Activated CD4-positive, alpha-beta T cell treated with anti-CD3 and anti-CD28 coated beads, Interleukin-2, amount 50 U/mL, for 4 hours (primary cell): Measurements from ENCODE around the gene AQP12B.

ENCODE experiments used
- DNase-seq, 2 experiments: peaks; one replicate each; pipeline ENCODE4 v3.0.0-alpha.2; 2020

Gene AQP12B

DNA sequence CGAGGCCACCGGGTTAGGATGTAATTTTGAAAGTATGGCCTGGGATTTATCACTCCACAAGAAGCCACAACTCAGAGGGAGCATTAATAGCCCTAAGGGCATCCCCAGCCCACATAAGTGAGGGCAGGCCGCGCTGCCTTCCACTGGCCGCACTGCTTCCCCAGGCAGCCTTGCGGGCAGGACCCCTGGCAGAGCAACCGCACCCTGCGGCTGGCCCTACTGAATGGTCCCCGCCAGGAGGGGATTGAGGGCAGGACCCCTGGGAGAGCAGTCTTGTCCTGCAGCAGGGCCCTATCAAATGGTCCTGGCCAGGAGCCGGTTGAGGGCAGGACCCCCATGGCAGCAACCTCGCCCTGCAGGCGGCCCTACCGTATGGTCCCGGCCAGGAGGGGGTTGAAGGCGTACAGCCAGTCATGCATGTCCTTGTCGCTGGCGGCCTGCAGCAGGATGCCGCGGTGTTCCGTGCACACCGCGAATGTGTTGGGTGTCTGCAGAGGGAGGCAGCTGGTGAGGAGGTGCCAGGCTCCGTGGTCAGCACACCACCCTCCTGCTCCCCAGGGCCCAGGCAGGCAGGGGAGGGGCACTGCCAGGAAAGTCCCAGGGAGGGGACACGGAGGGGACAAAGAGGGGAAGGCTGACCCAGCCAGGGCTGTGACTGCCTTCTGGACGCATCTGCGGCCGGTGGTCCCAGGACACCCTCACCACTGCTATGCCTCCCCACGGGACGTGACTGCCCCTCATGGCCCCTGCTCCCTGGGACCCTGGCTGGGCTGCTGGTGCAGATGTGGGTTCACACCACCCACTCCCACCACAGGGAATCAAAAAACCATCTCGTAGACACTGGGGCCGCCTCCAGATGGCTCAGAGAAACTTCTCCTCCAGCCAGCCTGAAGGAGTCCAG, 35.2 kb upstream of the AQP12B start:
- DNase-seq, result no peak

DNA sequence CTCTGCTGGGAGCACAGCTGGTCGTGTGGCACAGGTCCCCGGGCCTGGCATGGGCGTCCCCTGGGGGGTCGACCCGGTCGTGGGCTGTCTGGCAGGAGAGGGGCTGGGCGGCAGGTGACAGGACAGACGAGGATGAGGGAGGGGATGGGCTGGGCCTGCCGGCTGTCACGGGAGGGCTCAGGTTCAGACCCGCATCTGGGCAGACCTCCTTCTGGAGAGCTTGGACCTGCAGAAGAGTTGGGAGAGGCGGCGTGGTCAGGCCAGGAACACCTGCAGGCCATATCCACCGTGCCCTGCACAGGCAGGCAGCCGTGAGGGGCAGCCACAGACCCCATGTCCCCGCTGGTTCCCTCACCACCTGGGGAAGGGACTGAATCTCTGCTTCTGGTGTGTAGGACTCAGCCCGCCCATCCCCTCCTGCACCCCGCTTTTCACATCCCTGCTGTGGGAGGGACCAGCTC, 34.5 kb upstream of the AQP12B start:
- no peak for DNase-seq

DNA sequence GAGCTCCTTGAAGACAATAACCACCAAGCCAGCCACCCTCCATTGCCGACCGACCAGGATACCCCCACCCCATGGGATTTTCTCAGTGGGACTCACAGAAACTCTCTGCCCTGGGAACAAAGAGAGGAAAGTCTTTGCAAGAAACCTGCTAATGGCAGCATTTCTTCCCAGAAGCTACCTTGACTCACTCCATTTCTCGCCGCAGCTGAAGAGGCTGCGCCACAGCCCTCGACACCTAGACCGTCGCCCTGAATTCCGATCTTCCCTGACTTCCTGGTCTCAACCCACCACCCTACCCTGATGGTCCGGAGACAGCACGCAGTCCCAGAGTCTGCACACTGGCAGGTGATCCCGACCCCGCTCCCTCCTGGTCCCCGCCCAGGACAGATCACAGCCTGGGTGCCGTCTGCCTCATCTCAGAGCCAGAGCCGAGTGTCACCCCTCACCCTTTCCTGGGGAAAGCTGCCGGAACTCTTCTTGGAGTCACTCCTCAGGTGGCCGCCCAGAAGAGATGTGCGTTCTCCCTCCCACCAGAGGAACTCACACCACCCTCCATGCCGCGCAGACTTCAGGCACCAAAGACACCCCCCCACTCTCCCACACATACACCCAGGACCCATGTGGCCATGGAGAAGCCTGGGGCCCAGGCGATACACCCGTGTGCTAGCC, 33.6 kb upstream of the AQP12B start:
- DNase-seq, result no peak

DNA sequence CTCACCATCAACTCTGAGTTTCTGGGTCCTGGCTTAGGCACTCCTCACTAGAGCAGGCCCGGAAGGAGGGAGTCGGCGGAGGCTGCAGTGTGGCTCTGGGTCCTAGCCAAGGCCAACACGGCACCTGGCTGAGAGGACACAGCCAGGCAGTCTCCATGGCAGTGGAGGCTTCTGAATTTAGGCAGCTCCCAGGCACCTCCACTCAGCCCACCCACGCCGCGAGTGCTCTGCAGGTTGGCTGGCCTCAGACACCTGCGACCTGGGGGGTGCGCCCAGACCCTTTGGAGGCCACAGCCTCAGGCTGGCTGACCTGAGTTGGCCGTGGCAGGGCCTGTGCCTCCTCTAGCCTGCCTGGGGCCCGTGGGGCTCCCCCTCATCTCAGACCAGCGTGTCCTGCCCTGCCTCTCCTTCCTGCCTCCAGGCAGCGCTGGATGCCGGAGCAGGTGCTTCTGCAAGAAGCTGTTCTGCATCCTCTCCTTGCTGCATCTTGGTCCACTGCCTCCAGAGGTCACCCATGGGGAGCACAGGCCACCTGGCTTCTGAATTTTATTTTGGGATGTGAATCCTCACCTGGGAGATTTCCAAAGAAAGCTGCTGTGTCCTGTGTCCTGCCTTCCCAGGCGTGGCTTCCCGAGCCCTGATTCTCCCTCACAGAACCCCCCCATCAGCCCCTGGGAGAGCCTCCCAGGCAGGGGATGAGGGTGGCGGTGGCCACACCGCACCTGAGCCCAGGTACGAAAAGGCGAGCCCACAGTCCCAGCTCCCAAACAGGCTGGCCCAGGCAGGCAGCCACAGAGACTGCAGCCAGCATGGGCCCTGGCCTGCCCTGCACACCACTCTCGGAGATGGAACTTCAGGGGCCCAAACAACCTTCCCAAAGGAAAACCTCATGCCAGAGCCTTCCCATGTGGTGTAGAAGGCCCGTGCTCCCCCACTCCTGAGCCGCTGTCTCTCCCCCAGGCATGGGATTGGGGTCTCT, 32.4 kb upstream of the AQP12B start:
- DNase-seq, result no peak

DNA sequence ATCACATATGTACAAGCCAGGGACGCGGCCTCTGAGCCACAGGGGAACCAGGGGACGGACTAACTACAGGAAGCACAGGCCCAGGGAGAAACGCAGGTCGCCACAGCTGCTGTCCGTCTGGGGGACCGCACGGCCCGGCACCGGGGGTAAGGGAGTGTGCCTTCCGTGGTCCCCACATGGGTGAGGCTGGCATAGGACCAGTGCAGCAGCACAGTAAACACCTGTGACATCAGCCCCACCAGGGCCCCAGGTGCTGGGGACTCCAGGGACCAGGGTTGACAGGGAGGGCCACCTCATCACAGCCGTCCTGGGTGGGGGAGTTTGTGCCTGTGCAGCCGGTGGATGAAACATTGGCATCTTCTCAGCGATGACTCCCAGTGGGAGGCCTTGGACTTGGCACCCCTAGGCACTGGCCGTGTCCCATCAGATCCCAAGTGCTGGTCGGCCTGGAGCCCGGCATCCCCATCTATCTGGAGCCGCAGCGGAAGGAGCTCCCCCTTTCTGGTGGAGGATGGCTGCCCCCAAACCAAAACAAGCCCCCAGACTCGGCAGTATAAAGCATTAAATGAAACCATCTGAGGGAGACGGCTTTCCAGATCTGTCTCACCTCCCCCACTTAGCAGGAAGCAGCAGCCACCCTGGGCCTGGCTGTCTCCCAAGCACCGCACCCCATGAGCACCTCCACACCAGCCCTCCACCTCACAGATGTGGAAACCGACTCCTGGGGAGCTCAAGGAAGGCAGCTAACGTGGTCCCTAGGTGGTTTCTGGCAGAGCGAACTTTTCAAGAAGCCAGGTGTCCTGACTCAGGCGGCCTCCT, 31.5 kb upstream of the AQP12B start:
- no peak for DNase-seq

DNA sequence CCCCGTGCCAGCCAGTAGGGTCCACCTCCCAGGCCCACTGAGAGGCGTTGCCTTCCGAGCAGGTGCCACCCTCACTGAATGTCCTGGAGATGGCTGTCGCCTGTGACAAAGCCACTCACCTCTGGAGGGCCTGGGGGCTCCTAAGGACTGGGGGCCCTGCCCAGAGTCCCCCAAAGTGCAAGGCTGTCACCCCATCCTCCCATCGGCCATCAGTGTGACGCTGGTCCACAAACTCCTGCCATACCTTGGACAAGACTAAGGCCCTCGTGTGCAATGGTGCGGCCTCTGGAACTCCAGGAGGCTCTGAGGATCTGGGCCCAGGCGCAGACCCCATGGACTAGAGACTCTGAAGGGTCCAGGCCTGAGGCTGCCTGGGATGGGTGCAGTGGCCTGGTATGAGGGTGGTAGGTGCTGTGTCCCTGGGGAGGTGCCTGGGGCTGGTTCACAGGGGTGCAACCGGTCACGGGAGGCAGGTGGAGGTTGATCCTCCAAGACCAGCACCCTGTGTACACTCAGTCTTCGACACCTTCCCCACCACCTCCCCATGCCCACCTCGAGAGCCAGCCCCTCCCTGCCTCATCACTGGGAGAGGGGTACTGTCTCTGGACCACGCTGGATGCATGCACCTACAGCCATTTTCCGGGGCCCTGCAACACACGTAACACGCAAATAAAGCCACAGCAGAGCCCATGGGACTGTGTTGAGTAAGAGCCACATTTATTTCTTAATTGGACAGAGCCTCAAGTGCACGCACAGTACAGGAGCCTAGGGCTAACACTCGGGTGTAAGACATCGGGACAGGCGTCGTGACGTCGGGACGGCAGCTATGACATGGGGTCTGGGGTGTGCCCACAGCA, 30.6 kb upstream of the AQP12B start:
- no peak for DNase-seq

DNA sequence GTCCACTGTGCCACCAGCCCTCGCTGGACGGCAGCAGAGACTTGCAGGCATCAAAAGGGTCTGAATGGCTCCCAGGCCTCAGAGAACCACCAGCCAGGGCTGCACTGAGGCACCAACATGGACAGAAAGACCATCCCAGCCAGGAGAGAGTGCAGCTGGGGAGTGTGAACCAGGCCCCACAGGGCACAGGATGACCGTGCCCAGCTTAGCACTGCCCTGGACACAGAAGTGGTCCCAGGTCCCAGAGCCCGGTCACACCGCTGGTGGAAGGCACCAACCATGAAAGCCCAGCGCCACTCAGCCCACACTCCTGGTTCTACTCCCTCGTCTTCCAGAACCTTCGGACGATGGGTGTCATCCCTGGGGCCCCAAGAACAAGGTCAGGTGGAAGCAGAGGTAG, 29.4 kb upstream of the AQP12B start:
- no peak for DNase-seq

DNA sequence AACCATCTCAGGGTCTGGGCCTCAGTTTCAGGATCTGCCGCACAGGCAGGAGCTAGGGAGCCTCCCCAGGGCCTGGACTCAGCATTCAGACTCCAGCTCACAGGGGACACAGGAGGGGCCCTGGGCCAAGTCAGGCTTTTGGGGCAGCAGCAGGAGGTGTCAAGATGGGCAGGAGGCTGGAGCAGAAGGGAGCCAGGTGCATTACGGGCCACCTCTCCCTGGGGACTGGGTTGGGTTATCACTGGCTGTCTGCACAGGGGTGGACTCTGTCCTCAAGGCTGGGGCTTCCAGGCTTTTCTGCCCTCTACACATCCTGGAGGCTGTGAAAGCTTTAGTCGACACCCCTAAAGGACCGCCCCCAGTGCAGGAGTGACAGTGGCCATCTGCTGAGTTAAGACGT, 29.0 kb upstream of the AQP12B start:
- DNase-seq, result no peak

DNA sequence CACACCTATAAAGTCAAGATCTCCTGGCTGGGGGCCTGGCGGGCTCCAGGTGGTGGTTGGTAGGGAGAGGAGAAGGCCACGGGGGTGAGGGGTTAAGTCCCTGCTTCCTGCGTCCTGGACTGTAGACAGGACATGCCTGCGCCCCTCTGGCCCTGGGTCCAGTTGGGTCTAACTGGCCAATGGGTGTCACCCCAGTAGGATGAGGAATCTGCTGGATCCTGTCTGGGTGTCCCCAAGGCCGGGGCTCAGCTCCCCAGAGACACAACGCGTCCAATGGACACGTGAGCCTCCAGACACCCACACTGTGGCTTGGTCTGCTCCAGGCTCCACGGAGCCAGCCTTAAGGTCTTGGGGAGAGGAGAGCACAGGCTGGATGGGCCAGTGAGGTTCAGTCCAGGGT, 28.6 kb upstream of the AQP12B start:
- DNase-seq, result no peak

DNA sequence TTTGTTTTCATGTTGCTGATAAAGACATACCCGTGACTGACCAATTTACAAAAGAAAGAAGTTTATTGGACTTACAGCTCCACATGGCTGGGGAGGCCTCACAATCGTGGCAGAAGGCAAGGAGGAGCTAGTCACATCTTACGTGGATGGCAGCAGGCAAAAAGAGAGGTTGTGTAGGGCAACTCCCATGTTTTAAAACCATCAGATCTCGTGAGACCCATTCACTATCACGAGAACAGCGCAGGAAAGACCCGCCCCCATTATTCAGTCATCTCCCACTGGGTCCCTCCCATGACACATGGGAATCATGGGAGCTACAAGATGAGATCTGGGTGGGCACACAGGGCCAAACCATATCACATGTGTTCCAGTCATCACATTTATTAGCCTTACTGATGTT, 25.8 kb upstream of the AQP12B start:
- no peak for DNase-seq

DNA sequence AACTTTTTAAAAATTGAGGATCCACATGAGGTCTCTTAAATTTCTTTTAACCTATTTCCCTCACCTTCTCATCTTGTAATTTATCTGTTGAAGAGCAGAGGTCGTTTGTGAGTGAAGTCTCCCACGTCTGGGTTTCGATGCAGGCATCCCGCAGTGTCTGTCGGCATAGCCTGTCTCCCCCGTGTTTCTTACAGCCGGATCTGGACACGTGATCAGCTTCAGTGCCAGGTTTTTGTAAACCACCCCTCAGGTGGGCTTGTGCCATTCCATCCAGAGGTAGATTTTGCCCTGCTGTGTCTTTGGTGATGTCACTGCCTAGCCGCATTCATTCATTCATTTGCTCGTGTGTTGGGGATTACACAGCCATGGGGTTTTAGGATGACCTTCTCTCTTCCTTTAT, 25.1 kb upstream of the AQP12B start:
- no peak for DNase-seq

DNA sequence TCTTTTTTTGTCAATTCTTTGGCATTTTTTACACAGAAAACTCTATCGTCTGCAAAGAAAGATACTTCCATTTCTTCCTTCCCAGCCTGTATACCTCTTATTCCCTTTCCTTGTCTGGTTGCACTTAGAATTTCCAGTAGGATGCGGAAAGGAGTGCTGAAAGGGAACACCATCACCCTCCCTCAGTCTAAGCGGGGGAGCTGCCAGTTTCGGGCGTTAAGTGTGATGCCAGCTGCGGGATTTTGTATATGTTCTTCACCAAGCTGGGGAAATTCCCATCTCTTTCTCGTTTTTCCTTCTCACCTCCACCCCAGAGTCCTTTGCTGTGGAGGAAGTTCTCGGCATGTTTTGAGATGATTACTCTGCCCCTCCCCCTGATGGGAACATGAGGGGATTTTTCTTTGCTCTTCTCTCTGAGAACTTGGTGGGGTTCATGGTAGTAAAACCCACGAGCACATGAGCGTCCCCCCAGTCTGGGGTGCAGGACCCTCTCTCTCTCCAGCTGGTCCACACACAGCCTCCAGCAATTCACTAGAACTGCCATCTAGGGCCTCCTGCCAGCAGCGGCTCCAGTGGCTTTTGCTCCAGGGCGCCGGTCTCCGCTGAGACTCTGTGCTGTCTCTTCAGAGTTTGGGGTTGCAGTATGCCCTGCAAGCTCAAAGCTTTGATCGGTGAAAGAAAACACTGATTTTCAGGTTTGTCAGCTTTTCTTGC, 24.5 kb upstream of the AQP12B start:
- no peak for DNase-seq

DNA sequence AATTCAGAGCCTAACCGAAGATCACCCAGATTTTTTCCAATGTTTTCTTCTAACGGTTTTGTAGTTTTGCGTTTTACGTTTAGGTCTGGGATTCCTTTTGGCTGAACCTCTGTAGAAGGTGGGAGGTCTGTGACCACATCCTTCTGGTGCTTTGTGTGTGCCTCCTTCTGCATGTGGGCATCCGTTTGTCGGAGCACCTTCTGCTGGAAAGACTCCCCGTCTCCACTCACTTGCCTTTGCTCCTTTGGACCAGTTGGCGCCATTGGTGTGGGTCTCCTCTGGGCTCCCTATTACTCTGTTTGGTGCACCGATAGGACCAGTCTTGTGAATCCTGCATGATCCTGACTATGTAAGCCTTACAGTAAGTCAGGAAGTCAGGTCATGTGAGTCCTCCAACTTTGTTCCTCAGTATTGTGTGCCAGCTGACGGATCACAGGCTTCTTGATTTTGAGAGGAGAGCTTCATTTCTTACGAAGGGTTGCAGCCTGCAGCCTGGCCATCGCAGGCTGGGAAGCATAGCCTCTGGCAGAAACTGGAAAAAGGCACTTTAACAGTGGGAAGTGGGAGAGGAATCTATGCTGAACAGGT, 22.6 kb upstream of the AQP12B start:
- DNase-seq, result no peak

DNA sequence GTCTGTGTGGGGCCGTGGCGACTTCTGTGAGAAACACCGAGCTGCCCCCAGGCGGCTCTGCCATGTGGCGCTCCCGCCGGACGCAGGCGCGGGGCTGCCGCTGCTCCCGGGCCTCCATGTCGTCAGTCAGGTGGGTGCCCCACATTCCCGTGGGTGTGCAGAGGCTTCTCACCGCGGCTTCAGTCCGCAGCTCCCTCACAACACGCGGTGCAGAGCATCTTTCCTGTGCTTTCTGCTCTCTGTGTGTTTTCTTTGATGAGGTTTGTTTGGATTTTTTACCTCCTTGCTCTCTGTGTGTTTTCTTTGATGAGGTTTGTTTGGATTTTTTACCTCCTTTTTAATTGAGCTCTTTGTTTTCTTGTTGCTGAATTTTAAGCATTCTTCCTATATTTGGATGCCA, 22.0 kb upstream of the AQP12B start:
- DNase-seq, result peak; percentile 22 to 31

DNA sequence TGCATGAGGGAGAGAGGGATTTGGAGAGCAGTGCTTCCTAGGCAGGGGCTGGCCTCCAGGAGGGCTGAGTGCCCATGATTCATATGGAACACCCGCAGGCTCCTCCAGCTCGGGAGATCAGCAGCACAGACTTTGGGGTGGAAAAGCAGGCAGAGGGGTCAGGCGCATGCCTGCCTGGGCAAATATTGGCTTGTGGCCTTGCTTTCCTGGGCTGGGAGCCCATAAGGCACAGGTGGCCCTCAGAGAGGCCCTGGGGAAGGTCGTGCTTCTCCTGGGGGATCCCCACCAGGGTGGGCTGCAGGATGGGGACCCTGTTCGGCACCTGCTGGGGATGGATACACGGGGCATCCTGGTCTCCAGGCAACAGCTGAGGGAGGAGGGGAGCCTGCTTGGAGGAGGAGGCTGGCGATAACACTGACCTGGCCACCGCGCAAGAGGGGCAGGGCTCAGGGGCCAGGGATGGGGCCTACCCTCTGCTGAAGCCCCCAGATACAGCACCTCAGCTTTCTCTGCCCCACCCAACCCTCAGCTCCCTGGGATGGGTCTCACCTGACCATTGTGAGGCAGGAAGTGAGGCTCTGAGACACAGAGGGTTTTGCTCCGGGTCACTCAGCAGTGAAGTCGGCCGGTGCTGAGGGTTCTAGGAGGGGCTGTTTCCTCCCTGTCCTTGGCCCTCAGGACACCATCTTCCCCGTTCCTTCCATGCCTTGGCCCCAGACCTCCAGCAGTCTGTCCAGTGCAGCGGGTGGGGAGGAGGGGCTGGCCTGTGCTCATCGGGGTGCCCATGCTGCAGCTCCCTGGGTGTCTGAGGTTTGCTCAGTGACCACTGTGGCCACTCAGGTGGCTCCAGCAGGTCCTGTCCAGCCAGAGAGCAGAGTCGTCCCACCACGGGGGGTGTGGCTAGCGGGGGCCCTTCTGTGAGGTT, 21.0 kb upstream of the AQP12B start:
- DNase-seq, result no peak

DNA sequence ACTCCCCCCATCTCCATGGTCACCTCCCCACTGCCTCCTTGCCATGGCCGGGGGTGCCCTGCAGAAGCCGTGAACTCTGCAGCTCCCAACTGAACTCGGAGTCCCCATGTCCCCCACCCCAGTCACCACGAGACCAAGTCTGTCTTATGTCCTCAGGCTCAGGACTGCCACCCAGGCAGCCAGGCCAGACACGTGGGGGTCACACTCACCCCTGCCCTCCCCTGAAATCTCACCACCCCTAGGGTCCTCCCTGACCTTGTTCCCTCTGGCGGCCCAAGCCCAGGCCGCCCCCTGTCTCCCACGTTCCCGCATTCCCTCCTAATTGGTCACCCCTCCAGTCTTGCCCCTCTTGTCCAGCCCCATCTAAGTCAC, 19.9 kb upstream of the AQP12B start:
- DNase-seq, result no peak

DNA sequence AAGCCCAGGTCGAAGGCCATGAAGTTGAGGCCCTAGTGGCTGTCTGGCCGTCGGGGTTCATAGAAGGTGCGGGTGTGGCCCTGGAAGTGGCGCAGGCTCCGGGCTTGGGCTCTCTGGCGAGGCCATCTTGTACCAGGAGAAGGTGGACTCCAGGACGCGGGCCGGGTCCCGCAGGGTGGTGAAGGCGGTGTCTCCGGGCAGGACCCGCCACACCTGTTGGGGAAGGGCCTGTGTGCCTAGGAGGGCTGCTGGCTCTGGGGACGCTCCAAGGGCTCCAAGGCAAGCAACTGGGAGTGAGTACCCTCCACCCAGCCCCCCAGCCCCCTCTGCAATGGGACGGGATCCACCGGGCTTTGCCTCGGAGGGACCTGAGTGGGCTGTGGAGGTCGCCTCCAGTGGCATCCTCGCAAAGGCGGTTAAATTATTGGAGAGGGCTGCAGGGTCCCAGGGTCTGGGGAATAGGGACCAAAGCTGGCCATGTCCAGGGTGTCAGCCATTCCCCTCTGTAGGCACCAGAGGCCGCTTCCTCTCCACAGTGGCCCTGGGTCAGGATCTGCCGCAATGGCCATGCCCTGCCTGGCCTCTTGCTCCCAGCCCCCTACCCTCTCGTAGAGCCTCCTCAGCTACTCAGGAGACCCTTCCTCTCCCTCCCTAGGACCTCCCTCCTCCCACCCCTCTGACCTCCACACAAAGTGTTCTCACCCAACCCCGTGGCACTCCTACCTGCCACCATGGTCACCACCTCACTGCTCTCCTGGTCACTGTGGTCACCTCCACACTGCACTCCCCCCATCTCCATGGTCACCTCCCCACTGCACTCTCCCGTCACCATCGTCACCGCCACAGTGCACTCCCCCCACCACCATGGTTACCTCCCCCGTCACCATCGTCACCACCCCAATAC, 19.3 kb upstream of the AQP12B start:
- DNase-seq, result no peak
